A549 (cell line): ENCODE data around the gene TMEM185B. TPM values are rescaled to one million over a fixed set of nuclear protein-coding genes. Genes with fewer than 3 reads are reported as not detected.

Source experiments
- ATAC-seq, 2 experiments: fragments of 200-7000 bp in 1 of 2; fragments of >200 bp in 1 of 2; cut with Nextera tagmentation in 1 of 2; cut with Tn5 transposase in 1 of 2; 3 replicates each; pipeline versions ENCODE4 v1.8.0 to v1.9.1; 2018 to 2020; ENCODE audit warnings: mild to moderate bottlenecking in 1 of 2, moderate library complexity in 1 of 2
- CTCF ChIA-PET: fragments of 300-600 bp; sonication (Branson Sonifier 250); formaldehyde crosslinking; extraction: SDS; loops from one replicate; lab custom pipeline; 2021; ENCODE audit warnings: antibody characterized with exemption, inconsistent platforms; lab: Yijun Ruan, JAX
- POLR2A ChIA-PET: fragments of 350-600 bp; formaldehyde crosslinking; extraction: SDS; loops from one replicate; lab custom pipeline; 2021; ENCODE audit warnings: antibody characterized with exemption, inconsistent platforms; lab: Yijun Ruan, JAX
- DNase-seq, 2 experiments: peaks; one replicate each; pipeline versions ENCODE4 v3.0.0 to v3.0.0-alpha.2; 2011 to 2016; ENCODE audit warnings: low read depth in 1 of 2, low spot score in 1 of 2
- FAIRE-seq: peaks from 2 replicates; lab custom pipeline; 2011; peaks lifted over from hg19 to GRCh38; lab: Jason Lieb, UNC
- H3K27ac ChIP-seq, 2 experiments: fragments of >200 bp; sonication (Bioruptor Twin); formaldehyde crosslinking; 3 replicates each; pipeline ENCODE4 v1.5.1; 2016 to 2017
- H3K4me1 ChIP-seq: fragments of >200 bp; sonication (Bioruptor Twin); formaldehyde crosslinking; 3 replicates; pipeline ENCODE4 v1.6.1; 2016
- H3K4me2 ChIP-seq: fragments of >200 bp; sonication (Bioruptor Twin); formaldehyde crosslinking; 3 replicates; pipeline ENCODE4 v1.6.1; 2016
- H3K4me3 ChIP-seq: fragments of >200 bp; sonication (Bioruptor Twin); formaldehyde crosslinking; 3 replicates; pipeline ENCODE4 v1.5.1; 2016
- H3K9me3 ChIP-seq: fragments of >200 bp; sonication (Bioruptor Twin); formaldehyde crosslinking; 3 replicates; pipeline ENCODE4 v1.6.1; 2016
- CEBPB ChIP-seq, 2 experiments: fragments of >200 bp in 1 of 2; sonication (Bioruptor Twin) in 1 of 2; formaldehyde crosslinking in 1 of 2; IDR thresholded peaks; 2 replicates each; pipeline ENCODE4 v1.6.1; 2012 to 2016
- ESRRA ChIP-seq: fragments of 150-350 bp; IDR thresholded peaks from 2 replicates; pipeline ENCODE4 v1.6.1; 2014; ENCODE audit warnings: mild to moderate bottlenecking, low read length, borderline replicate concordance
- FOSL2 ChIP-seq, 2 experiments: fragments of 450-650 bp in 1 of 2; fragments of >200 bp in 1 of 2; sonication (Bioruptor Twin) in 1 of 2; formaldehyde crosslinking; IDR thresholded peaks; 2 replicates each; pipeline versions ENCODE4 v1.5.0 to v1.6.1; 2016 to 2020; ENCODE audit warnings: mild to moderate bottlenecking in 1 of 2, moderate library complexity in 1 of 2
- HEYL ChIP-seq: fragments of 250-450 bp; sonication (Bioruptor Pico); IDR thresholded peaks from 2 replicates; pipeline ENCODE4 v1.8.0; 2021; ENCODE audit warnings: mild to moderate bottlenecking, moderate library complexity
- HOXB5 ChIP-seq: fragments of 250-450 bp; sonication (Bioruptor Pico); IDR thresholded peaks from 2 replicates; pipeline ENCODE4 v1.5.0; 2020; ENCODE audit warnings: mild to moderate bottlenecking, moderate library complexity
- JUNB ChIP-seq: fragments of >200 bp; sonication (Bioruptor Twin); formaldehyde crosslinking; IDR thresholded peaks from 2 replicates; pipeline ENCODE4 v1.6.1; 2016
- MYC ChIP-seq: IDR thresholded peaks from 2 replicates; pipeline ENCODE4 v1.6.1; 2012; ENCODE audit warnings: mild to moderate bottlenecking, inconsistent platforms, low read length, improper control_type of control experiment, borderline replicate concordance
- NR3C1 ChIP-seq: fragments of >200 bp; sonication (Bioruptor Twin); formaldehyde crosslinking; IDR thresholded peaks from 3 replicates; pipeline ENCODE4 v1.6.1; 2017
- PHF8 ChIP-seq: fragments of 200-600 bp; sonication (generic); IDR thresholded peaks from 2 replicates; pipeline ENCODE4 v1.6.1; 2016; ENCODE audit warnings: low read depth, mild to moderate bottlenecking, antibody characterized with exemption, moderate library complexity, borderline replicate concordance
- POLR2AphosphoS2 ChIP-seq: conservative IDR thresholded peaks from 2 replicates; pipeline ENCODE4 v1.6.1; 2012; ENCODE audit warnings: low read length, improper control_type of control experiment, inconsistent platforms
- RAD21 ChIP-seq, 2 experiments: fragments of >200 bp in 1 of 2; sonication (Bioruptor Twin) in 1 of 2; formaldehyde crosslinking in 1 of 2; IDR thresholded peaks in 1 of 2; conservative IDR thresholded peaks in 1 of 2; 2 replicates in 1 of 2; 3 replicates in 1 of 2; pipeline ENCODE4 v1.6.1; 2012 to 2018; ENCODE audit warnings: inconsistent platforms in 1 of 2
- RARB ChIP-seq: fragments of 250-450 bp; sonication (Bioruptor Pico); IDR thresholded peaks from 2 replicates; pipeline ENCODE4 v1.8.0; 2021; ENCODE audit warnings: mild to moderate bottlenecking, moderate library complexity
- RCOR1 ChIP-seq: fragments of 150-350 bp; IDR thresholded peaks from 2 replicates; pipeline ENCODE4 v1.6.1; 2014; ENCODE audit warnings: antibody characterized with exemption, low read length, low read depth
- SMC3 ChIP-seq: fragments of >200 bp; sonication (Bioruptor Twin); formaldehyde crosslinking; IDR thresholded peaks from 3 replicates; pipeline ENCODE4 v1.6.1; 2018; ENCODE audit warnings: inconsistent platforms
- ZNF302 ChIP-seq: fragments of 250-450 bp; sonication (Bioruptor Pico); IDR thresholded peaks from 2 replicates; pipeline ENCODE4 v1.9.0; 2021; ENCODE audit warnings: inconsistent platforms, mild to moderate bottlenecking, moderate library complexity
- WGBS: methylation state at CpG from one replicate; pipeline ENCODE4 v1.1.6; 2017; ENCODE audit errors: missing lambda C conversion rate; 5-methylcytosine and 5-hydroxymethylcytosine counted together
- polyA plus RNA-seq, 4 experiments: library from polyadenylated mRNA; depleted of rRNA in 3 of 4; stranded (reverse); fragments of >200 nt; fragmentation: RNase III in 1 of 4; extraction: RNeasy Plus Mini Kit Qiagen cat#74134 plus additional on column Dnase treatment in 1 of 4; gene quantifications; 2 replicates in 3 of 4; 3 replicates in 1 of 4; pipeline ENCODE4 v1.2.3, GENCODE V29; 2011 to 2017
- TF ChIP-seq, protein P1 (sequence below): IDR thresholded peaks from 2 replicates; pipeline ENCODE4 v1.6.1; 2012
- TF ChIP-seq, protein P2 (sequence below): IDR thresholded peaks from 2 replicates; pipeline ENCODE4 v1.6.1; 2012
- TF ChIP-seq, protein P3 (sequence below): fragments of >200 bp; sonication (Bioruptor Twin); formaldehyde crosslinking; IDR thresholded peaks from 2 replicates; pipeline ENCODE4 v1.6.1; 2016
- TF ChIP-seq, protein P4 (sequence below): fragments of 250-450 bp; sonication (Bioruptor Pico); IDR thresholded peaks from 2 replicates; pipeline ENCODE4 v1.5.0; 2020; ENCODE audit warnings: low read depth, mild to moderate bottlenecking, moderate library complexity
- TF ChIP-seq, protein P5 (sequence below): fragments of >200 bp; sonication (Bioruptor Twin); formaldehyde crosslinking; IDR thresholded peaks from 3 replicates; pipeline ENCODE4 v1.6.1; 2016

Gene TMEM185B
- polyA plus RNA-seq, 2 of the 4 experiments (the other 2 are of a cell fraction) = 30.3 to 41.8 TPM

DNA sequence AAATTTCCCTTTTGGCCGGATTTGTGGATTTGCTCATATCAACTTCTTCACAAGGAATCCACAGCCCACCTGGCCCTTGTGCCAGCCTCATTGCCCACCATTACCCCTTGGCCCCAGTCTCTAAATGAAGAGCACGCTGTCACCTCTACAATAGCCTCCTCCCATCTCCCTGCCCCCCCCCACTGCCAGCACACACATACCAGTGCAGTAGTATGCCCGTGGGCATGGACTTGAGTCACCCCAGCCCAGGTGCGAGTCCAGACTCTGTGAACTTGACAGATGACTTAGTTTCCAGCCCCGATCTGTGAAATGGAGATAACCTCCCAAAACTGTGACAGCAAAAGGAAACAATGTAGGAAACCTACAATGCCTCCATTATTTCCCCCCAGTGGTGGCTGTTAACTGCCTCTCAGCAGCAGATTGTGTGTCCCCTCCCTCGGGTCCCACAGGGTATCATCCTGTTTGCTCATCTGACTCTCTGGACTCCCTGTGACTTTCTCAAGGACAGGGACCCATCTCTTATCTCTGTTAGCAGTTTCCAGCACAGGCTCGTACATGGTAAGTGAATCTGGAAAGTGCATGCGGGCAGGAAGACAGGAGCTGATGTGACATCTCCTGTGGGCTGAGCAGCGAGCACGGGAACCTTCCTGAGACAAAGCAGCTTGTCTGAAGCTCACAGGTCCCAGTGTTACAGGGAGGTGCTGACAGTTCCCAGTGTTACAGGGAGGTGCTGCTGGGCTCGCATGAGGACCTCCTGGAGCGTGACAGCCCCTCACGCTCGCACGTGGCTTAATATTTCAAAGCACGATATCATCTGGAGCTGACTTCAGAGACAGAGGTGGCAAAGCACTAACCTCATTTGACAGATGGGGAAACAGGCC lies 4.2 kb upstream of the TMEM185B start:
- peaks cover 24% of the 10 kb centered on the region for H3K4me1 ChIP-seq
- no peak overlapping the region for H3K27ac ChIP-seq
- H3K4me3 ChIP-seq = no peak overlapping the region
- 85% methylated on average over 14 of the region's 16 CpGs for WGBS
- no peak for DNase-seq
- ATAC-seq = no peak
- CTCF ChIA-PET = interaction anchor here (1.0 to 3.4 kb wide), 8 partner anchors 8 to 453 kb away, joined by 3 to 20 read pairs (median 4); partner anchors contain the start of gene RALB
- FAIRE-seq = no peak
- TF ChIP-seq RCOR1 (no peak), NR3C1 (no peak)
- TF ChIP-seq, protein P1, sequence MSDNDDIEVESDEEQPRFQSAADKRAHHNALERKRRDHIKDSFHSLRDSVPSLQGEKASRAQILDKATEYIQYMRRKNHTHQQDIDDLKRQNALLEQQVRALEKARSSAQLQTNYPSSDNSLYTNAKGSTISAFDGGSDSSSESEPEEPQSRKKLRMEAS = no peak
- no peaks in the 10 kb centered on the region for H3K9me3 ChIP-seq
- POLR2A ChIA-PET = no interaction called here
- no peak overlapping the region for H3K4me2 ChIP-seq

DNA sequence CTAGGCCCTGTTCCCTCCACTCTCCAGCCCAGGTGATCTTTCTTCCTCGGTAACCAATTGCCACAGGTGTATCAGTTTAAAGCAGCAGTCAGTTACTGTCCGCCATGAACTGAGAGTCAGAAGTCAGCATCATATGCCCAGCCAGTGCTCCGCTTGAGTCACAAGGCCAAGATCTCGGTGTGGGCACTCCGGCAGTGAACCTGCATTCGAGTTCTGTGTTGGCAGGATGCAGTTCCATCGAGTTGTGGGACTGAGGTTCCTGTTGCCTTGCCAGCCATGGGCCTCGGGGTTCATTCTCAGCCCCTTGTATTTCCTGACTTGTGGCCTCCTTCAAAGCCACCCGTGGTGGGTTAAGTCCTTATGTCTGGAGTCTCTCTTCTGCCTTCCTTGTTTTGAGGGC lies 3.1 kb upstream of the TMEM185B start:
- peaks cover 32% of the 10 kb centered on the region for H3K4me1 ChIP-seq
- no peak for DNase-seq
- TF ChIP-seq PHF8 (no peak), RAD21 (conservative IDR thresholded peaks at IDR 0.05 in 1 of 2, IDR thresholded peaks at IDR 0.05 in 1 of 2) (no peak), JUNB (no peak), HOXB5 (CRISPR knock-in tag) (no peak), ESRRA (no peak), CEBPB (IDR thresholded peaks at IDR 0.05) (no peak), RCOR1 (no peak), ZNF302 (CRISPR knock-in tag) (no peak), HEYL (CRISPR knock-in tag) (no peak), POLR2AphosphoS2 (no peak)
- TF ChIP-seq, protein P2, sequence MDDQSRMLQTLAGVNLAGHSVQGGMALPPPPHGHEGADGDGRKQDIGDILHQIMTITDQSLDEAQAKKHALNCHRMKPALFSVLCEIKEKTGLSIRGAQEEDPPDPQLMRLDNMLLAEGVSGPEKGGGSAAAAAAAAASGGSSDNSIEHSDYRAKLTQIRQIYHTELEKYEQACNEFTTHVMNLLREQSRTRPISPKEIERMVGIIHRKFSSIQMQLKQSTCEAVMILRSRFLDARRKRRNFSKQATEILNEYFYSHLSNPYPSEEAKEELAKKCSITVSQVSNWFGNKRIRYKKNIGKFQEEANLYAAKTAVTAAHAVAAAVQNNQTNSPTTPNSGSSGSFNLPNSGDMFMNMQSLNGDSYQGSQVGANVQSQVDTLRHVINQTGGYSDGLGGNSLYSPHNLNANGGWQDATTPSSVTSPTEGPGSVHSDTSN = no peak
- TF ChIP-seq, protein P3, sequence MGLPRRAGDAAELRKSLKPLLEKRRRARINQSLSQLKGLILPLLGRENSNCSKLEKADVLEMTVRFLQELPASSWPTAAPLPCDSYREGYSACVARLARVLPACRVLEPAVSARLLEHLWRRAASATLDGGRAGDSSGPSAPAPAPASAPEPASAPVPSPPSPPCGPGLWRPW = no peak
- TF ChIP-seq, all 56 proteins: peak for 0
- no peaks in the 10 kb centered on the region for H3K9me3 ChIP-seq
- no peak overlapping the region for H3K4me3 ChIP-seq
- ChIA-PET CTCF (interaction anchor here (0.6 to 3.4 kb wide), 5 partner anchors 18 to 87 kb away, joined by 3 to 20 read pairs (median 3); no protein-coding TSS in a partner anchor), POLR2A (no interaction called here)
- H3K27ac ChIP-seq = no peak overlapping the region
- FAIRE-seq (no peak), ATAC-seq (no peak)
- H3K4me2 ChIP-seq = no peak overlapping the region
- WGBS = 78% methylated on average over 9 of the region's 9 CpGs

DNA sequence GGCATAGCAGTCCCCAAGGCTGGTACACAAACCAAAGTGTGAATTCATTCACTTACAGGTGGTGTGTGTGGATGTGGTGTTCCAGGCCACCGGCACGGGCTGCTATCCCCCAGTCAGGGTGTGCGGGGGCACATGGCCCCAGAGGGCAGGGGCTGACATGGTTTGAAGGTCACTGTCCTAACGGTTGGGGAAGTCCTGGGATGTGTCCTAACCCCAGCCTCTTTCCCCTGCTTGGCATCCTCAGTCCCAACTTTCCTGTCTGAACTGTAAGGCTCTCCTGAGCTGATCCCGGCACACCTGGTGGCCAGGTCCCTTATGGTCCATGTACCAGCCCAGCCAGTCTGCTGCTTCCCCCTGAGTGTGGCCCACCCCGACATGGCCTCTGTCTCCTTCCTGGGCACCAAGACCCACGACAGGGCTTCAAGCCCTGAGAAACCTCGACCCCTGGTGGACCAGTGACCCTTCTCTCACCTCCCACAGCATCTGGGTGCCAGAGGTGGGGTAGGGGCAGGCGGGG lies 2.4 kb upstream of the TMEM185B start:
- no peak for FAIRE-seq
- WGBS = 74% methylated on average over 6 of the region's 9 CpGs
- H3K4me1 ChIP-seq = peaks cover 30% of the 10 kb centered on the region

More for the DNA sequence above, 2.4 kb upstream of the TMEM185B start:
- Histone ChIP-seq H3K4me2 (no peak overlapping the region), H3K4me3 (no peak overlapping the region), H3K27ac (no peak overlapping the region), H3K9me3 (no peaks in the 10 kb centered on the region)
- POLR2A ChIA-PET = no interaction called here
- ATAC-seq (no peak), DNase-seq (no peak)
- CTCF ChIA-PET = interaction anchor here (1.3 to 1.4 kb wide), 4 partner anchors 19 to 30 kb away, joined by 3 read pairs; no protein-coding TSS in a partner anchor
- TF ChIP-seq, protein P2 = no peak
- TF ChIP-seq POLR2AphosphoS2 (no peak), MYC (no peak), JUNB (no peak), FOSL2 (IDR thresholded peaks at IDR 0.05) (no peak), FOSL2 (CRISPR knock-in tag; IDR thresholded peaks at IDR 0.05) (no peak), SMC3 (no peak), RARB (CRISPR knock-in tag) (no peak)
- TF ChIP-seq, protein P4, sequence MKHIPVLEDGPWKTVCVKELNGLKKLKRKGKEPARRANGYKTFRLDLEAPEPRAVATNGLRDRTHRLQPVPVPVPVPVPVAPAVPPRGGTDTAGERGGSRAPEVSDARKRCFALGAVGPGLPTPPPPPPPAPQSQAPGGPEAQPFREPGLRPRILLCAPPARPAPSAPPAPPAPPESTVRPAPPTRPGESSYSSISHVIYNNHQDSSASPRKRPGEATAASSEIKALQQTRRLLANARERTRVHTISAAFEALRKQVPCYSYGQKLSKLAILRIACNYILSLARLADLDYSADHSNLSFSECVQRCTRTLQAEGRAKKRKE = no peak
- TF ChIP-seq, protein P5, sequence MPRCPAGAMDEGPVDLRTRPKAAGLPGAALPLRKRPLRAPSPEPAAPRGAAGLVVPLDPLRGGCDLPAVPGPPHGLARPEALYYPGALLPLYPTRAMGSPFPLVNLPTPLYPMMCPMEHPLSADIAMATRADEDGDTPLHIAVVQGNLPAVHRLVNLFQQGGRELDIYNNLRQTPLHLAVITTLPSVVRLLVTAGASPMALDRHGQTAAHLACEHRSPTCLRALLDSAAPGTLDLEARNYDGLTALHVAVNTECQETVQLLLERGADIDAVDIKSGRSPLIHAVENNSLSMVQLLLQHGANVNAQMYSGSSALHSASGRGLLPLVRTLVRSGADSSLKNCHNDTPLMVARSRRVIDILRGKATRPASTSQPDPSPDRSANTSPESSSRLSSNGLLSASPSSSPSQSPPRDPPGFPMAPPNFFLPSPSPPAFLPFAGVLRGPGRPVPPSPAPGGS = no peak
